A549 (cell line): Measurements from ENCODE around the gene PTCD2.

ENCODE experiments used
- CTCF ChIP-seq: fragments of >200 bp; sonication (Bioruptor Twin); formaldehyde crosslinking; IDR thresholded peaks from 3 replicates; pipeline ENCODE4 v1.5.1; 2016
- JUNB ChIP-seq: fragments of >200 bp; sonication (Bioruptor Twin); formaldehyde crosslinking; IDR thresholded peaks from 2 replicates; pipeline ENCODE4 v1.6.1; 2016
- MYC ChIP-seq: IDR thresholded peaks from 2 replicates; pipeline ENCODE4 v1.6.1; 2012; ENCODE audit warnings: mild to moderate bottlenecking, inconsistent platforms, low read length, improper control_type of control experiment, borderline replicate concordance
- POLR2A ChIP-seq: IDR thresholded peaks from 2 replicates; pipeline ENCODE4 v1.6.1; 2012; ENCODE audit warnings: mild to moderate bottlenecking, low read length
- RAD21 ChIP-seq, 2 experiments: fragments of >200 bp in 1 of 2; sonication (Bioruptor Twin) in 1 of 2; formaldehyde crosslinking in 1 of 2; IDR thresholded peaks in 1 of 2; conservative IDR thresholded peaks in 1 of 2; 2 replicates in 1 of 2; 3 replicates in 1 of 2; pipeline ENCODE4 v1.6.1; 2012 to 2018; ENCODE audit warnings: inconsistent platforms in 1 of 2
- USF2 ChIP-seq: fragments of 450-650 bp; IDR thresholded peaks from 2 replicates; pipeline ENCODE4 v1.6.1; 2014; ENCODE audit warnings: antibody characterized with exemption
- TF ChIP-seq, protein P1 (sequence below): IDR thresholded peaks from 2 replicates; pipeline ENCODE4 v1.6.1; 2012
- TF ChIP-seq, protein P2 (sequence below): fragments of 250-450 bp; sonication (Bioruptor Pico); IDR thresholded peaks from 2 replicates; pipeline ENCODE4 v1.5.0; 2020; ENCODE audit warnings: low read depth, mild to moderate bottlenecking, moderate library complexity

DNA sequence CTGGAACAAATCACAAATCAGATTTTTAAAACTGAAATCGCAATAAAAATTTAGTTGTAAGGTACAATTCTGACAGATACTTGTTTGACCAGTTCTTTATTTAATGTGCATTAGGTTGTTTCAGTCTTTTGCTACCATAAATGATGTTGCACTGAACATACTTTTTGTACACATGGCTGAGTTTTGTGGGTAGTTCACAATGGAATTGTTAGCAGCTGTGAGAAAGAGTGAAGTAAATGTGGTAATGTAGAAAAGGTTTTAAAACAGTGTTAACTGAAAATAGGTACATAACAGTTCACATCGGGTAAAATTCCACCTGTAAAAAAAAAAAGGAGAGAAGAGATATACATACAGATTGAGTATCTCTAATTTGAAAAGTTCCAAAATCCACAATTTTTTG lies 25.7 kb upstream of the PTCD2 start:
- TF ChIP-seq USF2, result no peak
- no peak for TF ChIP-seq CTCF
- no peak for TF ChIP-seq POLR2A
- TF ChIP-seq, protein P1, sequence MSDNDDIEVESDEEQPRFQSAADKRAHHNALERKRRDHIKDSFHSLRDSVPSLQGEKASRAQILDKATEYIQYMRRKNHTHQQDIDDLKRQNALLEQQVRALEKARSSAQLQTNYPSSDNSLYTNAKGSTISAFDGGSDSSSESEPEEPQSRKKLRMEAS, result no peak
- no peak for TF ChIP-seq MYC
- TF ChIP-seq RAD21 (conservative IDR thresholded peaks at IDR 0.05 in 1 of 2, IDR thresholded peaks at IDR 0.05 in 1 of 2), result no peak
- TF ChIP-seq, protein P2, sequence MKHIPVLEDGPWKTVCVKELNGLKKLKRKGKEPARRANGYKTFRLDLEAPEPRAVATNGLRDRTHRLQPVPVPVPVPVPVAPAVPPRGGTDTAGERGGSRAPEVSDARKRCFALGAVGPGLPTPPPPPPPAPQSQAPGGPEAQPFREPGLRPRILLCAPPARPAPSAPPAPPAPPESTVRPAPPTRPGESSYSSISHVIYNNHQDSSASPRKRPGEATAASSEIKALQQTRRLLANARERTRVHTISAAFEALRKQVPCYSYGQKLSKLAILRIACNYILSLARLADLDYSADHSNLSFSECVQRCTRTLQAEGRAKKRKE (CRISPR knock-in tag), result no peak
- TF ChIP-seq JUNB, result no peak
